Cardiac muscle cell (in vitro differentiated cells and primary cell): Measurements from ENCODE around the gene GALNS. TPM values are rescaled to one million over a fixed set of nuclear protein-coding genes. Genes with fewer than 3 reads are reported as not detected.

Experiments
- DNase-seq, 2 donors: peaks; one replicate each; pipeline versions ENCODE4 v3.0.0 to v3.0.0-alpha.2; 2010 to 2017; ENCODE audit warnings: low read depth in 1 of 2, low spot score in 1 of 2
- H3K27ac ChIP-seq: fragments of 200-600 bp; sonication (generic); 2 replicates; pipeline ENCODE4 v1.5.1; 2016
- H3K27me3 ChIP-seq: fragments of 200-600 bp; sonication (generic); 2 replicates; pipeline ENCODE4 v1.6.0; 2016; ENCODE audit warnings: control low read depth
- H3K36me3 ChIP-seq: fragments of 200-600 bp; sonication (generic); 2 replicates; pipeline ENCODE4 v1.5.1; 2016; ENCODE audit warnings: control low read depth
- H3K4me1 ChIP-seq: fragments of 200-600 bp; sonication (generic); 2 replicates; pipeline ENCODE4 v1.8.1; 2017; ENCODE audit warnings: low read depth, mild to moderate bottlenecking, mixed run types
- H3K4me3 ChIP-seq: fragments of 200-600 bp; sonication (generic); 2 replicates; pipeline ENCODE4 v1.5.1; 2016; ENCODE audit warnings: mild to moderate bottlenecking
- H3K9me3 ChIP-seq: fragments of 200-600 bp; sonication (generic); 2 replicates; pipeline ENCODE4 v1.5.1; 2017; ENCODE audit warnings: low read depth, mild to moderate bottlenecking, control low read depth
- CTCF ChIP-seq: IDR thresholded peaks from 2 replicates; pipeline ENCODE4 v1.5.1; 2012; ENCODE audit warnings: low read depth, mild to moderate bottlenecking, low read length
- polyA plus RNA-seq: library from polyadenylated mRNA; unstranded; fragments of >200 nt; fragmentation: Nextera tagmentation; extraction: Ambion mirVana; gene quantifications from 2 replicates; pipeline ENCODE4 v1.2.1, GENCODE V29; 2016
- total RNA-seq: library from RNA; depleted of rRNA; stranded (reverse); fragments of >200 nt; gene quantifications from 2 replicates; pipeline ENCODE4 v1.2.3, GENCODE V29; 2016

Gene GALNS
- total and polyA plus RNA-seq, 2 experiments from 2014 or later, result 28.3 to 31.0 TPM

- DNase-seq, result no peak
- no peak for TF ChIP-seq CTCF
- H3K36me3 ChIP-seq, result no peaks in the 10 kb centered on the region
- H3K9me3 ChIP-seq, result no peaks in the 10 kb centered on the region
- no peaks in the 10 kb centered on the region for H3K27me3 ChIP-seq
- peak overlapping the region; percentile 85 for H3K27ac ChIP-seq
- peaks cover 73% of the 10 kb centered on the region for H3K4me1 ChIP-seq
- no peak overlapping the region for H3K4me3 ChIP-seq
Measured at GRCh38 chr16:88771294-88771772, 85.4 kb downstream of the GALNS start.

GRCh38 chr16:88770461-88771293, 86.1 kb downstream of the GALNS start:
- Histone ChIP-seq H3K27ac (peak overlapping the region; percentile 85), H3K36me3 (no peaks in the 10 kb centered on the region), H3K27me3 (no peaks in the 10 kb centered on the region), H3K4me1 (peaks cover 73% of the 10 kb centered on the region), H3K4me3 (no peak overlapping the region), H3K9me3 (no peaks in the 10 kb centered on the region)
- peak; percentile 78 to 93 for DNase-seq
- no peak for TF ChIP-seq CTCF

- no peak overlapping the region for H3K4me3 ChIP-seq
- peak overlapping the region; percentile 85 for H3K27ac ChIP-seq
- peaks cover 77% of the 10 kb centered on the region for H3K4me1 ChIP-seq
- H3K36me3 ChIP-seq, result no peaks in the 10 kb centered on the region
- no peak for TF ChIP-seq CTCF
- no peaks in the 10 kb centered on the region for H3K27me3 ChIP-seq
- peak in 1 of 2 donors; percentile 84 for DNase-seq
- H3K9me3 ChIP-seq, result no peaks in the 10 kb centered on the region
Measured at GRCh38 chr16:88769617-88770460, 86.9 kb downstream of the GALNS start.

DNA sequence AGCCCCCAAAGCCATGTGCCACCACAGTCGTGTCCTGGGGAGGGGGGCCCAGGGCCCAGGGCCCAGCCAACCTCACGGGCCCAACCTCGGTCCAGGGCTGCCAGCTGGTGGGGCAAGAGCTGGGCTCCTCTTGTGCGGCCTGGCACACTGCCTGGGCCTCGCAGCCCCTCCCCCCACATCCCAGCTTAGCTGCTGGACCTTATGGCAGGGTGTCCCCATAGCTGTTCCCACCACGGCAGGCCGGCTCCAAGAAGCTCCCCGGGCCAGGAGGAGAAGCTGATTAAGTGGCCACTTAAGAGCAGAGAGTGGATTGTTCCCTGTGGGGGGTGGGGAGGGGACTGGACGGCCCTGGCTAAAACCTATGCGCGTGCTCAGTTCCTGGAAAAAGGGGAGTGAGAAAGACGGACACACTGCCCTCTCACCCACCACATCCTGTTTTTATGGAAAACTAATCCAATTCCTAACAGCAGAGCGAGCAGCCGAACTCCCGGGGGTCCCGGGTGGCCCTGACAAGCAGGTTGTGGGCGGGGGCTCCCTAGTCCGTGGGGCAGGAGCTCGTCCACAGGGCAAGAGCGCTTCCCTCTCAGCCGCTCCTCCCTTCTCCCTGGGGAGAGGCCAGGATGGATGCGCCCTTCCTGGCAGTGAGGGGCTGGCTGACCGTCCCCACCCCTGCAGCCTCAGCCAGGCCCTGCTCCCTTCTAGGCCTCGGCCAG, 88.5 kb downstream of the GALNS start:
- H3K4me3 ChIP-seq, result no peak overlapping the region
- peak overlapping the region; percentile 83 for H3K27ac ChIP-seq
- peaks cover 74% of the 10 kb centered on the region for H3K4me1 ChIP-seq
- no peaks in the 10 kb centered on the region for H3K27me3 ChIP-seq
- peak; percentile 87 to 90 for DNase-seq
- no peak for TF ChIP-seq CTCF
- H3K9me3 ChIP-seq, result no peaks in the 10 kb centered on the region
- no peaks in the 10 kb centered on the region for H3K36me3 ChIP-seq

DNA sequence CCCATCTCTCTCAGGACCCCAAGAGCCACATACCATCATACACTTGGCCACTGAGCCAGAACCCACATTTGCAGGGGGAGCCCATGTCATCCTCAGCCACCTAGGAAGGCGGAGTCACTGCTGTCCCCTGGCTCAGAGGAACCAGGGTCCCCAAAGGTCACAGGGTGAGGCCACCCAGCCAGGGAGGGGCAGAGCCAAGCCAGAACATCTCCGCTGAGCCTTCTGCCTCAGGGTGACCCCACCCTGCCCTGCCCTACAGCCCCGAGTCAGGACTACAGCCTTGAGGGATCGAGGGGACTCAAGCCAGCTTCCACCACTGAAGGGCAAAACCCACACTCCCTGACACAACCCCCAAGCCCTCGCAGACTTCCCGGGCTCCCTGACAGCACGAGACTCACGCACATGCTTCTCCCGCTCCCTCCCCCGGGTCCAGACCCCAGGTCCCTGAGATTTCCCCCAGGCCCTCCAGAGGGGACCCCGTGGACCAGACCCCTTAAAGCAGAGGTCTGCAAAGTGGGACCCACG, 89.1 kb downstream of the GALNS start:
- TF ChIP-seq CTCF, result no peak
- DNase-seq, result no peak
- peak overlapping the region; percentile 83 for H3K27ac ChIP-seq
- H3K4me3 ChIP-seq, result no peak overlapping the region
- peaks cover 73% of the 10 kb centered on the region for H3K4me1 ChIP-seq
- H3K9me3 ChIP-seq, result no peaks in the 10 kb centered on the region
- H3K36me3 ChIP-seq, result no peaks in the 10 kb centered on the region
- H3K27me3 ChIP-seq, result no peaks in the 10 kb centered on the region
